Neuron (in vitro differentiated cells): Measurements from ENCODE around the gene HDGFL2.
"Not testable (repeated sequence)": the region's sequence is repeated elsewhere in the genome, so short reads cannot be mapped to it uniquely, and the experiment has no call there.

Experiments used
- H2AFZ ChIP-seq: one replicate; pipeline ENCODE4 v1.6.1; 2013; ENCODE audit warnings: low read depth, mild to moderate bottlenecking, inconsistent platforms, low read length, moderate library complexity
- H3K27me3 ChIP-seq: one replicate; pipeline ENCODE4 v1.6.1; 2013; ENCODE audit warnings: low read length; ENCODE audit not compliant: insufficient read depth
- H3K36me3 ChIP-seq: one replicate; pipeline ENCODE4 v1.6.1; 2013; ENCODE audit warnings: low read length; ENCODE audit not compliant: insufficient read depth
- H3K4me1 ChIP-seq: one replicate; pipeline ENCODE4 v1.6.1; 2013; ENCODE audit warnings: low read length; ENCODE audit not compliant: insufficient read depth
- H3K4me3 ChIP-seq: 2 replicates; pipeline ENCODE4 v1.5.1; 2013; ENCODE audit warnings: mild to moderate bottlenecking, low read length, moderate library complexity
- H3K9me3 ChIP-seq: one replicate; pipeline ENCODE4 v1.6.1; 2013; ENCODE audit warnings: low read length

HDGFL2 gene

GRCh38 chr19:4522291-4523002 is 50.4 kb downstream of the HDGFL2 start:
- H3K27me3 ChIP-seq: no peaks in the 10 kb centered on the region
- no peaks in the 10 kb centered on the region for H3K4me1 ChIP-seq
- H3K4me3 ChIP-seq: no peak overlapping the region
- H3K36me3 ChIP-seq: no peaks in the 10 kb centered on the region
- H3K9me3 ChIP-seq: no peaks in the 10 kb centered on the region
- H2AFZ ChIP-seq: no peak overlapping the region

GRCh38 chr19:4523306-4524110 is 51.4 kb downstream of the HDGFL2 start:
- Histone ChIP-seq H3K4me1 (no peaks in the 10 kb centered on the region), H3K27me3 (no peaks in the 10 kb centered on the region), H2AFZ (no peak overlapping the region), H3K36me3 (no peaks in the 10 kb centered on the region), H3K9me3 (no peaks in the 10 kb centered on the region), H3K4me3 (no peak overlapping the region)

GRCh38 chr19:4524808-4525562 is 52.9 kb downstream of the HDGFL2 start:
- Histone ChIP-seq H3K9me3 (no peaks in the 10 kb centered on the region), H3K36me3 (no peaks in the 10 kb centered on the region), H3K4me3 (no peak overlapping the region)

GRCh38 chr19:4525563-4526002 is 53.5 kb downstream of the HDGFL2 start:
- H3K9me3 ChIP-seq: no peaks in the 10 kb centered on the region
- H3K27me3 ChIP-seq: no peaks in the 10 kb centered on the region
- no peak overlapping the region for H3K4me3 ChIP-seq
- H3K4me1 ChIP-seq: no peaks in the 10 kb centered on the region
- no peaks in the 10 kb centered on the region for H3K36me3 ChIP-seq
- H2AFZ ChIP-seq: no peak overlapping the region

More at GRCh38 chr19:4524808-4525562, 52.9 kb downstream of the HDGFL2 start:
- Histone ChIP-seq H2AFZ (no peak overlapping the region), H3K27me3 (no peaks in the 10 kb centered on the region), H3K4me1 (no peaks in the 10 kb centered on the region)

GRCh38 chr19:4527377-4527776 is 55.3 kb downstream of the HDGFL2 start:
- not testable (repeated sequence) for H3K36me3 ChIP-seq, H3K4me1 ChIP-seq, H3K27me3 ChIP-seq, H3K9me3 ChIP-seq, H2AFZ ChIP-seq, H3K4me3 ChIP-seq

- no peak overlapping the region for H3K4me3 ChIP-seq
- no peaks in the 10 kb centered on the region for H3K36me3 ChIP-seq
- no peak overlapping the region for H2AFZ ChIP-seq
- H3K9me3 ChIP-seq: no peaks in the 10 kb centered on the region
- no peaks in the 10 kb centered on the region for H3K27me3 ChIP-seq
- no peaks in the 10 kb centered on the region for H3K4me1 ChIP-seq
These were observed 56.7 kb downstream of the HDGFL2 start for GRCh38 chr19:4528843-4529242.

GRCh38 chr19:4529924-4530522 is 57.9 kb downstream of the HDGFL2 start:
- no peak overlapping the region for H2AFZ ChIP-seq
- H3K36me3 ChIP-seq: no peaks in the 10 kb centered on the region
- H3K4me3 ChIP-seq: no peak overlapping the region
- no peaks in the 10 kb centered on the region for H3K27me3 ChIP-seq
- no peaks in the 10 kb centered on the region for H3K9me3 ChIP-seq
- H3K4me1 ChIP-seq: peaks cover 3% of the 10 kb centered on the region

- H3K27me3 ChIP-seq: no peaks in the 10 kb centered on the region
- no peaks in the 10 kb centered on the region for H3K36me3 ChIP-seq
- no peak overlapping the region for H3K4me3 ChIP-seq
- H3K9me3 ChIP-seq: no peaks in the 10 kb centered on the region
- H2AFZ ChIP-seq: no peak overlapping the region
- peaks cover 9% of the 10 kb centered on the region for H3K4me1 ChIP-seq
These were observed 59.6 kb downstream of the HDGFL2 start for GRCh38 chr19:4531562-4532165.

- H3K4me1 ChIP-seq: peaks cover 9% of the 10 kb centered on the region
- no peak overlapping the region for H3K4me3 ChIP-seq
- no peaks in the 10 kb centered on the region for H3K36me3 ChIP-seq
- no peak overlapping the region for H2AFZ ChIP-seq
- H3K9me3 ChIP-seq: no peaks in the 10 kb centered on the region
- H3K27me3 ChIP-seq: no peaks in the 10 kb centered on the region
These were observed 61.2 kb downstream of the HDGFL2 start for GRCh38 chr19:4533334-4533733.

- H3K9me3 ChIP-seq: no peaks in the 10 kb centered on the region
- H2AFZ ChIP-seq: no peak overlapping the region
- H3K36me3 ChIP-seq: no peaks in the 10 kb centered on the region
- no peaks in the 10 kb centered on the region for H3K27me3 ChIP-seq
- no peak overlapping the region for H3K4me3 ChIP-seq
- peaks cover 9% of the 10 kb centered on the region for H3K4me1 ChIP-seq
These were observed 61.8 kb downstream of the HDGFL2 start for GRCh38 chr19:4533835-4534424.

- Histone ChIP-seq H3K36me3 (no peaks in the 10 kb centered on the region), H3K4me1 (peaks cover 9% of the 10 kb centered on the region), H3K9me3 (peaks cover 3% of the 10 kb centered on the region), H3K27me3 (no peaks in the 10 kb centered on the region), H3K4me3 (peak within 1 kb of the TSS; percentile 33), H2AFZ (no peak within 1 kb of the TSS)
These were observed 63.0 kb downstream of the HDGFL2 start, which contains the start of gene PLIN5 for GRCh38 chr19:4534836-4535658. Gene PLIN5 (minus strand): TSS chr19:4535224. CDS start chr19:4534074, 1,150 bp downstream.
